GM12878 (cell line): ENCODE data around the gene SPPL3. TPM values are rescaled to one million over a fixed set of nuclear protein-coding genes. Genes with fewer than 3 reads are reported as not detected.

Experiments used
- ATAC-seq: fragments of 200-7000 bp; cut with Tn5 transposase; 3 replicates; pipeline ENCODE4 v1.9.1; 2020; ENCODE audit warnings: mild to moderate bottlenecking, moderate library complexity
- BruUV-seq: library from RNA; stranded (reverse); fragments of 400-500 nt; replicated peaks from 2 replicates; lab custom pipeline; 2021; lab: Mats Ljungman, UMichigan
- CTCF ChIA-PET: fragments of 300-600 bp; sonication (Branson Sonifier 250); formaldehyde crosslinking; extraction: SDS; loops from one replicate; lab custom pipeline; 2021; ENCODE audit warnings: inconsistent platforms; lab: Yijun Ruan, JAX
- POLR2A ChIA-PET: fragments of 350-600 bp; formaldehyde crosslinking; extraction: SDS; loops from one replicate; lab custom pipeline; 2021; ENCODE audit warnings: inconsistent platforms; lab: Charles Lee
- RAD21 ChIA-PET: fragments of 300-600 bp; sonication (Branson Sonifier 250); formaldehyde crosslinking; loops from one replicate; lab custom pipeline; 2023; ENCODE audit warnings: antibody characterized with exemption; ENCODE audit not compliant: unreplicated experiment; lab: Charles Lee
- SMC1A ChIA-PET: fragments of 300-600 bp; sonication (Branson Sonifier 250); formaldehyde crosslinking; loops from one replicate; lab custom pipeline; 2023; ENCODE audit not compliant: unreplicated experiment, uncharacterized antibody; lab: Charles Lee
- DNase-seq: peaks from one replicate; pipeline ENCODE4 v3.0.0-alpha.2; 2011; ENCODE audit warnings: low read depth, low spot score
- FAIRE-seq: peaks from 3 replicates; lab custom pipeline; 2011; peaks lifted over from hg19 to GRCh38; lab: Jason Lieb, UNC
- H2AFZ ChIP-seq: 2 replicates; pipeline ENCODE4 v1.6.0; 2011; ENCODE audit warnings: low read depth, low read length, control low read depth; ENCODE audit not compliant: control insufficient read depth
- H3K27ac ChIP-seq: 2 replicates; pipeline ENCODE4 v1.5.1; 2011; ENCODE audit warnings: control low read depth; ENCODE audit not compliant: control insufficient read depth, insufficient read depth
- H3K27me3 ChIP-seq, 2 experiments: replicated peaks in 1 of 2; 2 replicates each; pipeline versions ENCODE4 v1.6.0 to v1.6.1; 2011; ENCODE audit warnings: low read length in 1 of 2; ENCODE audit not compliant: control insufficient read depth in 2 of 2, insufficient read depth in 2 of 2
- H3K36me3 ChIP-seq, 2 experiments: 2 replicates each; pipeline ENCODE4 v1.5.1; 2011; ENCODE audit warnings: low read length in 1 of 2; ENCODE audit not compliant: control insufficient read depth in 2 of 2, insufficient read depth in 2 of 2
- H3K4me1 ChIP-seq: 2 replicates; pipeline ENCODE4 v1.6.1; 2011; ENCODE audit warnings: mild to moderate bottlenecking, low read length, moderate library complexity, mixed read lengths; ENCODE audit not compliant: control insufficient read depth, insufficient read depth
- H3K4me2 ChIP-seq: 2 replicates; pipeline ENCODE4 v1.6.0; 2011; ENCODE audit warnings: control low read depth; ENCODE audit not compliant: control insufficient read depth, insufficient read depth
- H3K4me3 ChIP-seq: fragments of 200-600 bp; sonication (generic); 2 replicates; pipeline ENCODE4 v1.5.1; 2016
- H3K79me2 ChIP-seq: 2 replicates; pipeline ENCODE4 v1.6.0; 2011; ENCODE audit warnings: low read length; ENCODE audit not compliant: control insufficient read depth, insufficient read depth
- H3K9ac ChIP-seq: 2 replicates; pipeline ENCODE4 v1.8.0; 2011; ENCODE audit warnings: low read length, control low read depth, mixed read lengths; ENCODE audit not compliant: control insufficient read depth, insufficient read depth
- H3K9me3 ChIP-seq: replicated peaks from 3 replicates; pipeline ENCODE4 v1.5.1; 2011; ENCODE audit warnings: mild to moderate bottlenecking, low read length; ENCODE audit not compliant: control insufficient read depth, insufficient read depth
- H4K20me1 ChIP-seq: 2 replicates; pipeline ENCODE4 v1.6.0; 2011; ENCODE audit not compliant: control insufficient read depth, insufficient read depth
- NRF1 ChIP-seq: conservative IDR thresholded peaks from 2 replicates; pipeline ENCODE4 v1.6.1; 2011; ENCODE audit warnings: mild to moderate bottlenecking, low read depth, low read length, improper control_type of control experiment
- WGBS: methylation state at CpG from one replicate; pipeline ENCODE4 v1.1.6; 2016; ENCODE audit warnings: low lambda C conversion rate; ENCODE audit not compliant: insufficient replicate concordance, insufficient coverage; ENCODE audit errors: missing lambda C conversion rate; 5-methylcytosine and 5-hydroxymethylcytosine counted together
- in situ Hi-C: fragments of 300-500 bp; cut with MboI; formaldehyde crosslinking; loops from 9 replicates; pipeline ENCODE4 v1.14.3; 2018; ENCODE audit warnings: mixed read lengths
- intact Hi-C: fragments of 100-400 bp; cut with micrococcal nuclease; formaldehyde crosslinking; loops from one replicate; pipeline ENCODE4 v1.14.2; 2022; ENCODE audit not compliant: unreplicated experiment
- polyA plus RNA-seq, 11 experiments: library from polyadenylated mRNA; depleted of rRNA in 4 of 11; unstranded in 6 of 11; stranded (reverse) in 5 of 11; fragments of >200 nt; fragmentation: Nextera tagmentation in 4 of 11; fragmentation: Illumina TruSeq in 1 of 11; extraction: Ambion mirVana in 4 of 11; extraction: Trizol in 1 of 11; gene quantifications; 1 replicate in 1 of 11; 2 replicates in 10 of 11; pipeline versions ENCODE4 v1.2.1 to v1.2.3, GENCODE V29; 2011 to 2016; ENCODE audit warnings: inconsistent platforms in 2 of 11, missing spikeins in 2 of 11, low read depth in 1 of 11
- total RNA-seq, 4 experiments: library from RNA; depleted of rRNA in 3 of 4; stranded (reverse); fragments of >200 nt in 3 of 4; fragmentation: Illumina TruSeq in 1 of 4; extraction: Trizol in 1 of 4; gene quantifications; 2 replicates each; pipeline versions ENCODE4 v1.2.1 to v1.2.3, GENCODE V29; 2013 to 2021
- TF ChIP-seq, protein P1 (sequence below): IDR thresholded peaks from 2 replicates; pipeline ENCODE4 v1.6.1; 2012; ENCODE audit warnings: improper control_type of control experiment, low read depth, low read length; ENCODE audit not compliant: insufficient replicate concordance
- TF ChIP-seq, protein P2 (sequence below): fragments of 450-650 bp; IDR thresholded peaks from 2 replicates; pipeline ENCODE4 v1.6.1; 2016; ENCODE audit warnings: mild to moderate bottlenecking

Gene SPPL3
- total and polyA plus RNA-seq, 10 of the 15 experiments (the other 5 are each of a cell fraction or from before 2014, with no cell fraction given): 4.3 to 45.5 (median 11.7) TPM

DNA sequence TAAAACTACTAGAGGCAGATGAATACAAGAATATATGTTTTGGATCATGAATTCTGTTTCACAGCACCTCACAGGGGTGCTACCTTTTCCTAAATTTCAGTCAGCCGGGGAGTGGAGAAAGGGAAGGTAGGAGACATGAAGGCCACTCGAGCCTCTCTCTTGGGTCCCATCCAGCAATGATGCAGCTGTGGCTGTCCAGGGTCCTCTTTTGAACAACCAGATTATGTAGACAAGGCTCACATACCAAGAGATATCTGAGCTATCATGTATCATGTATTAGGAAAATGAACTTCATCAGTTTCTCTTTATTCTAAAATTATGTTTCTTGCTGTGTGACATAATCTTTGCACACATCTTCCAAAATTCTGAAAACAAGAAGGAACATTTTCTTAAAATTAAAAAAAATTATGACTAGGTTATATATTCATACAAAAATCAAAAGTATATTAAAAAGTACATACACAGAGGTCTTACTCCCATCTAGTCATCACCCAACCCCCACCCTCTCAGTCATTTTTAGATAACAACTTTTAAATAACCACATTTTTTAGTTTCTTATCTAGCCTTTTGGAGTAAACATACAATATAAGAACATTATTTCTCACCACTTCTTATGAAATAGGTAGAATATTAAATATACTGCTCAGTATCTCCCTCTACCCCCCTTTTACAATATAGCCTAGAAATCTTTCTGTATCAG lies 89.8 kb downstream of the SPPL3 start (continued):
- TF ChIP-seq, protein P1, sequence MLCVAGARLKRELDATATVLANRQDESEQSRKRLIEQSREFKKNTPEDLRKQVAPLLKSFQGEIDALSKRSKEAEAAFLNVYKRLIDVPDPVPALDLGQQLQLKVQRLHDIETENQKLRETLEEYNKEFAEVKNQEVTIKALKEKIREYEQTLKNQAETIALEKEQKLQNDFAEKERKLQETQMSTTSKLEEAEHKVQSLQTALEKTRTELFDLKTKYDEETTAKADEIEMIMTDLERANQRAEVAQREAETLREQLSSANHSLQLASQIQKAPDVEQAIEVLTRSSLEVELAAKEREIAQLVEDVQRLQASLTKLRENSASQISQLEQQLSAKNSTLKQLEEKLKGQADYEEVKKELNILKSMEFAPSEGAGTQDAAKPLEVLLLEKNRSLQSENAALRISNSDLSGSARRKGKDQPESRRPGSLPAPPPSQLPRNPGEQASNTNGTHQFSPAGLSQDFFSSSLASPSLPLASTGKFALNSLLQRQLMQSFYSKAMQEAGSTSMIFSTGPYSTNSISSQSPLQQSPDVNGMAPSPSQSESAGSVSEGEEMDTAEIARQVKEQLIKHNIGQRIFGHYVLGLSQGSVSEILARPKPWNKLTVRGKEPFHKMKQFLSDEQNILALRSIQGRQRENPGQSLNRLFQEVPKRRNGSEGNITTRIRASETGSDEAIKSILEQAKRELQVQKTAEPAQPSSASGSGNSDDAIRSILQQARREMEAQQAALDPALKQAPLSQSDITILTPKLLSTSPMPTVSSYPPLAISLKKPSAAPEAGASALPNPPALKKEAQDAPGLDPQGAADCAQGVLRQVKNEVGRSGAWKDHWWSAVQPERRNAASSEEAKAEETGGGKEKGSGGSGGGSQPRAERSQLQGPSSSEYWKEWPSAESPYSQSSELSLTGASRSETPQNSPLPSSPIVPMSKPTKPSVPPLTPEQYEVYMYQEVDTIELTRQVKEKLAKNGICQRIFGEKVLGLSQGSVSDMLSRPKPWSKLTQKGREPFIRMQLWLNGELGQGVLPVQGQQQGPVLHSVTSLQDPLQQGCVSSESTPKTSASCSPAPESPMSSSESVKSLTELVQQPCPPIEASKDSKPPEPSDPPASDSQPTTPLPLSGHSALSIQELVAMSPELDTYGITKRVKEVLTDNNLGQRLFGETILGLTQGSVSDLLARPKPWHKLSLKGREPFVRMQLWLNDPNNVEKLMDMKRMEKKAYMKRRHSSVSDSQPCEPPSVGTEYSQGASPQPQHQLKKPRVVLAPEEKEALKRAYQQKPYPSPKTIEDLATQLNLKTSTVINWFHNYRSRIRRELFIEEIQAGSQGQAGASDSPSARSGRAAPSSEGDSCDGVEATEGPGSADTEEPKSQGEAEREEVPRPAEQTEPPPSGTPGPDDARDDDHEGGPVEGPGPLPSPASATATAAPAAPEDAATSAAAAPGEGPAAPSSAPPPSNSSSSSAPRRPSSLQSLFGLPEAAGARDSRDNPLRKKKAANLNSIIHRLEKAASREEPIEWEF: no peak

DNA sequence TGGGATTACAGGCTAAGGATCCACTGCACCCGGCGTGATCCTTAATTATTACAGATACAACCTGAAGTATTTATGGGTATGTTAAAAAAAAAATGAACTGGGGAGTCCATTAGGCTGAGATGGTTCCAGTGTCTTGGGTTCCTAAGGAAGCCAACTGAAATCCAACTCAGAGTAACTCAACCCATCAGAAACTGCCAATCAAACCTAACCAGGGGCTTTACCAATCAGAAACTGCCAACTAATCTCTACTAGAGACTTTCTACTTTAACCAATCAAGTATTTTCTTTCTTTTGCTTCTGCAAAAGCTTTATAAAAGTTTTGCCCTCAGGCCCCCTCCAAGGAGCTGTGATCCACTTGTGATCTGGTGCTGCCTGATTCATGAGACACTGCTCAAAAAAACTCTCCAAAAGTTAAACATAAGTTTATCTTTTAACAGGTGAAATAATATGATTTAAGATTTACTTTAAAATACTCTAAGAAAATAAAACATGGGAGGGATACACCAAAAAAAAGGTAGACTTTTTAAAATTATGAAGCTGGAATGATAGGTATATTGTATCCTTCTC lies 90.5 kb downstream of the SPPL3 start:
- SMC1A ChIA-PET: interaction anchor here (0.9 to 5.2 kb wide), 6 partner anchors 13 to 34 kb away, joined by 3 to 53 read pairs (median 4); no protein-coding TSS in a partner anchor
- no peak for TF ChIP-seq NRF1
- TF ChIP-seq, protein P2, sequence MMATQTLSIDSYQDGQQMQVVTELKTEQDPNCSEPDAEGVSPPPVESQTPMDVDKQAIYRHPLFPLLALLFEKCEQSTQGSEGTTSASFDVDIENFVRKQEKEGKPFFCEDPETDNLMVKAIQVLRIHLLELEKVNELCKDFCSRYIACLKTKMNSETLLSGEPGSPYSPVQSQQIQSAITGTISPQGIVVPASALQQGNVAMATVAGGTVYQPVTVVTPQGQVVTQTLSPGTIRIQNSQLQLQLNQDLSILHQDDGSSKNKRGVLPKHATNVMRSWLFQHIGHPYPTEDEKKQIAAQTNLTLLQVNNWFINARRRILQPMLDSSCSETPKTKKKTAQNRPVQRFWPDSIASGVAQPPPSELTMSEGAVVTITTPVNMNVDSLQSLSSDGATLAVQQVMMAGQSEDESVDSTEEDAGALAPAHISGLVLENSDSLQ: peak; percentile 58; the same call in 1 of the 2 replicates
- H3K9me3 ChIP-seq: no peaks in the 10 kb centered on the region
- H3K4me1 ChIP-seq: peaks cover 15% of the 10 kb centered on the region
- POLR2A ChIA-PET: no interaction called here
- FAIRE-seq: no peak
- H3K9ac ChIP-seq: no peak overlapping the region
- no peak; the same call in 2 of the 3 replicates for ATAC-seq
- no peak for DNase-seq
- H3K36me3 ChIP-seq: peaks cover 0 to 4% of the 10 kb centered on the region in 2 experiments; a peak in 2 of 4 replicates
- intact Hi-C loops: no loop called here
- no TSS peak for BruUV-seq
- no peaks in the 10 kb centered on the region for H3K27me3 ChIP-seq
- no peak overlapping the region for H2AFZ ChIP-seq
- H3K79me2 ChIP-seq: peaks cover 27% of the 10 kb centered on the region
- RAD21 ChIA-PET: interaction anchor here (2.5 kb wide), 1 partner anchor 13 kb away, joined by 17 read pairs; no protein-coding TSS in a partner anchor
- no peaks in the 10 kb centered on the region for H4K20me1 ChIP-seq
- in situ Hi-C loops: no loop called here
- no peak overlapping the region for H3K27ac ChIP-seq
- WGBS: 92% methylated on average over 2 of the region's 2 CpGs
- CTCF ChIA-PET: interaction anchor here (1.0 to 1.4 kb wide), 6 partner anchors 13 to 65 kb away, joined by 3 to 7 read pairs (median 3); no protein-coding TSS in a partner anchor
- H3K4me3 ChIP-seq: no peak overlapping the region
- no peak overlapping the region for H3K4me2 ChIP-seq
